ENCODE measurements around the gene GSK3A.

DNA sequence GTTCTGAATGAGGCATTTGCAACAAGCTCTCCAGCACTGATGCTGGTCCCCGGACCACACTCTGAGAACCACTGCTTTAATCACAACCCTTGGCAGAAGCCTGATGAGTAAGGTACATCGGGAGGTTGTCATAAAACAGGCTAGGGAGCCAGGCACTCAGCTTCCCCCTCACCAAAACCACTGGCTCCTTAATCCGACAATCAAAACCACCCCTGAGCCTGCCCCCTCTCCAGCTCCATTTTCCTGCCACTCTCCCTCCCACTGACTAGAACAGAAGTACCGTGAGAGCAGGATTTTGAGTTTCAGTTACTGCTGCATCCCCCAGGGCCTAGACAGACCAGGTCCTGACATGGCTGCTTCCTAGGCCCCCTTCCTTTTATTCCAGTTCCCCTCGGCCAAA, 7.2 kb downstream of the GSK3A start:
- TF ChIP-seq, protein P1, sequence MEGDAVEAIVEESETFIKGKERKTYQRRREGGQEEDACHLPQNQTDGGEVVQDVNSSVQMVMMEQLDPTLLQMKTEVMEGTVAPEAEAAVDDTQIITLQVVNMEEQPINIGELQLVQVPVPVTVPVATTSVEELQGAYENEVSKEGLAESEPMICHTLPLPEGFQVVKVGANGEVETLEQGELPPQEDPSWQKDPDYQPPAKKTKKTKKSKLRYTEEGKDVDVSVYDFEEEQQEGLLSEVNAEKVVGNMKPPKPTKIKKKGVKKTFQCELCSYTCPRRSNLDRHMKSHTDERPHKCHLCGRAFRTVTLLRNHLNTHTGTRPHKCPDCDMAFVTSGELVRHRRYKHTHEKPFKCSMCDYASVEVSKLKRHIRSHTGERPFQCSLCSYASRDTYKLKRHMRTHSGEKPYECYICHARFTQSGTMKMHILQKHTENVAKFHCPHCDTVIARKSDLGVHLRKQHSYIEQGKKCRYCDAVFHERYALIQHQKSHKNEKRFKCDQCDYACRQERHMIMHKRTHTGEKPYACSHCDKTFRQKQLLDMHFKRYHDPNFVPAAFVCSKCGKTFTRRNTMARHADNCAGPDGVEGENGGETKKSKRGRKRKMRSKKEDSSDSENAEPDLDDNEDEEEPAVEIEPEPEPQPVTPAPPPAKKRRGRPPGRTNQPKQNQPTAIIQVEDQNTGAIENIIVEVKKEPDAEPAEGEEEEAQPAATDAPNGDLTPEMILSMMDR (conservative IDR thresholded peaks at IDR 0.05), result no peak
- TF ChIP-seq EZH2 (IDR thresholded peaks at IDR 0.05; ENCODE audit: low read depth), result no peak
